Hematopoietic multipotent progenitor cell treated with erythropoietin and hydrocortisone succinate and interleukin-3 and kit ligand, for 6 days (in vitro differentiated cells): ENCODE data around the gene TRPM3.
"Not testable (repeated sequence)": the region's sequence is repeated elsewhere in the genome, so short reads cannot be mapped to it uniquely, and the experiment has no call there.

ENCODE experiments used
- DNase-seq: peaks from one replicate; pipeline ENCODE4 v3.0.0-alpha.2; 2015

TRPM3 gene

GRCh38 chr9:70988551-70988950 is 132.9 kb downstream of the TRPM3 start:
- DNase-seq: no peak

DNA sequence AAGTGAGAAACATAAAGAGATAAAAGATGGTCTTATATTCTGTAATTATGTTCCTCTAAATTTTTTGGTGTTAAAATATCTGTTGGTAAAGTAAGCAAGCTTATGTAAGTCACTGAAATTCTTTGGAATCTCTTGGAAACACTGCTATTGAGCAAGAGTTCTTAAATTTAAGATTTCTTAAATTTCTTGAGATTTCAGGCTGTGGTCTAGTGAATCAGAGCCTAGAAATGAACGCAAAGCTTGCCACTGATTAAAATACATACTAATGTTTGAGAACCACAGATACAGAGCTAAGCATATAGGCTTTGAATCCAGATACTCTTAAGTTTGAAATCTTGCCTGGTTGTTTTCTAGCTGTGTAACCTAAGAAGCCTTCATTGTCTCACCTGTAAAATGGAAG is 133.4 kb downstream of the TRPM3 start:
- no peak for DNase-seq

DNA sequence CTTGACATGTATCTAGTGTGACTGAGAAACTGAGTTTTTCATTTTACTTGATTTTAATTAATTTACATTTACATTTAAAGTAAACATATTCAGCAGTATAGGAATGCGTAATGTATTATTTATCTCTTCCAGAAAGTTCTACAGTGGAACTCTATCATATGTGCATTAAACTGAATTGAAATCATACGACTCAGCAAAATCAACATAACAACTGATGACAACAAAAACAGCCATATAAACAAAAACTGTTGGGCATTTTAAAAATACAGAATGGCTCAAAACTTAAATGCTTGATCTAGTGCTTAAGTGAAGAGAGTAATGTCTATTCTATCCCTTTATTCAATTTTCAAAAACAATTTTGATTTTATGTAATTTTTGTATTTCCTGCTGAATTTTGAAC is 134.4 kb downstream of the TRPM3 start:
- DNase-seq: no peak

- DNase-seq: no peak
These were observed 137.6 kb downstream of the TRPM3 start for GRCh38 chr9:70983723-70984295.

GRCh38 chr9:70981312-70981711 is 140.1 kb downstream of the TRPM3 start:
- DNase-seq: no peak

DNA sequence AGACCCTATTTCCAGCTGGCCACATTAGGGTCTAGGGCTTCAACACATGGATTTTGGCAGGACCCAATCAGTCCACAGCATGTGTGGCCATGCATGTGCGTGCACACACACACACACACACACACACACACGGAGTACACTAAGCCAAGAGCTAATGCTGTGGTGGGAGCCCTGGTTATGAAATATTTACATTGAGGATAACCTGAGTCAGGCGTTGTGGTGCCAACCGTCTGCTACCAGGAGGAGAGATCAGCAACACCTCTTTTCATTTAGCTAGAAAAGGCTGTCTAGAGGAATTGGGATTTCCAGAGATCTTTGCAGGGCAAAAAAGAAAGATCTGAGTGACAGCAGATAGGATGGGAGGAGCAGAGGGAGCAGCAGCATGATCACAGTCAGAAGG is 141.5 kb downstream of the TRPM3 start:
- no peak for DNase-seq

GRCh38 chr9:70978085-70978484 is 143.3 kb downstream of the TRPM3 start:
- DNase-seq: no peak

- DNase-seq: no peak
These were observed 145.6 kb downstream of the TRPM3 start for GRCh38 chr9:70975821-70976220.

DNA sequence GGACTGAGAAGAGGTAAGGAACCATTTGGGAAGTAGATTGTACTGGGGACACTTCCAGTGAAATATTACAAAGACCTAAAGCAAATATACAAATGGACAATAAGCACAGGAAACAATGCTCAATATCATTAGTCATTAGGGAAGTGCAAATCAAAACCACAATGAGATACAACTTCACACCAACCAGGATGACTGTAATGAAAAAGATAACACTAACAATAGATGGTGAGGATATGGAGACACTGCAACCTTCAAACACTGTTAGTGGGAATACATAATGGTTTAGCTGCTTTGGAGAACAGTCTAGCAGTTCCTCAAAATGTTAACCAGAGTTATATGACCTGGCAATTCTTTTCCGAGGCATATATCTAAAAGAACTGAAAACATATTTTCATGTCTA is 149.7 kb downstream of the TRPM3 start:
- peak; percentile 10 for DNase-seq

DNA sequence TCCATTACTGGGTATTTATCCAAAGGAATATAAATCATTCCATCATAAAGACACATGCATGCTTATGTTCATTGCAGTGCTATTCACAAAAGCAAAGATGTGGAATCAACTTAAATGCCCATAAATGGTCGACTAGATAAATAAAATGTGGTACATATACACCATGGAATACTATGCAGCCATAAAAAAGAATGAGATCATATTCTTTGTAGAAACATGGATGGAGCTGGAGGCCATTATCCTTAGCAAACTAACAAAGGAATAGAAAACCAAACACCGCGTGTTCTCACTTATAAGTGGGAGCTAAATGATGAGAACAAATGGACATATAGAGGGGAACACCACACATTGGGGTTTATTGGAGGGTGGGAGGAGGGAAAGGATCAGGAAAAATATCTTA is 155.0 kb downstream of the TRPM3 start:
- DNase-seq: not testable (repeated sequence)

- no peak for DNase-seq
These were observed 156.6 kb downstream of the TRPM3 start for GRCh38 chr9:70964861-70965260.

GRCh38 chr9:70963554-70963953 is 157.9 kb downstream of the TRPM3 start:
- DNase-seq: no peak

GRCh38 chr9:70962761-70963440 is 158.5 kb downstream of the TRPM3 start:
- DNase-seq: peak; percentile 11

DNA sequence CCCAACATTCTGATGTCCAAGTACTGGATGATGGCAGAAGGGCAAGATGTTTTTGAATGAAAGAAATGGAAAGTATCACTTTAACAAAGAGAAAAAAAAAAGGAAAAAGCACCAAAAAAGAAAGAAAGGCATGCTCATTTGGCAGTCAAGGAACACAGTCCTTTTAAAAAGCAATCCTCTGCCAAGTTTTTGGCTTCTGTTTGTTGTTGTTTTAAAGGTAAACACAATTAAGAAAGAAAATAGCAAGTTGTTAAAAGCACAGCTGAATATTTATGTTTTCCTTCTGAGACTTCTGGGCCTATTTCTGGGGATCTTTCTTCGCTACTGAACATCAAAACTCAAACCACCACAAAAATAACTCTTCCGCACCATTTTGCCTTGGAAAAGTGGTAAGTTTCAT is 162.1 kb downstream of the TRPM3 start:
- DNase-seq: no peak

- DNase-seq: no peak
These were observed 166.8 kb downstream of the TRPM3 start for GRCh38 chr9:70954596-70955143.

- DNase-seq: no peak
These were observed 167.3 kb downstream of the TRPM3 start for GRCh38 chr9:70954126-70954525.

- DNase-seq: no peak
These were observed 169.4 kb downstream of the TRPM3 start for GRCh38 chr9:70951749-70952727.

- no peak for DNase-seq
These were observed 171.2 kb downstream of the TRPM3 start for GRCh38 chr9:70950270-70950669.

- no peak for DNase-seq
These were observed 172.2 kb downstream of the TRPM3 start for GRCh38 chr9:70949239-70949638.

DNA sequence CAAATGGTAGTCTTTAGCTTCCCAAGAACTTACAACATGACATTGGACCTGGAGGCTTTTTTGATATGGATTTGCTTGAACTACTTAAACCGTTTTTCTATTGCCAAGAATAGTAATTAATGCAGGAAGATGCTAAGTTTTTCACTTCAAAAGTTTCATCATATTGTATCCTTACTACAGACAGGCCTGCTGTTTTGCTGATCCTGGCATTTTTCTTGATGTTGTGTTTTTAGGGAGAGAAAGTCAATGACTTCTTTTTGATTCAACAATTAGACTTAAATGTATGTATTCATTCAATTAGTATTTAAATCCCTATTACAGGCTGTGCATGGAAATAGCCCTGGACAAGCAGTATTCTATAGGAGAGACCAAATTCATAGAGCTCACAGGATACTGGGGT is 172.7 kb downstream of the TRPM3 start:
- no peak for DNase-seq

- peak; percentile 54 for DNase-seq
These were observed 173.9 kb downstream of the TRPM3 start for GRCh38 chr9:70947511-70947910.

DNA sequence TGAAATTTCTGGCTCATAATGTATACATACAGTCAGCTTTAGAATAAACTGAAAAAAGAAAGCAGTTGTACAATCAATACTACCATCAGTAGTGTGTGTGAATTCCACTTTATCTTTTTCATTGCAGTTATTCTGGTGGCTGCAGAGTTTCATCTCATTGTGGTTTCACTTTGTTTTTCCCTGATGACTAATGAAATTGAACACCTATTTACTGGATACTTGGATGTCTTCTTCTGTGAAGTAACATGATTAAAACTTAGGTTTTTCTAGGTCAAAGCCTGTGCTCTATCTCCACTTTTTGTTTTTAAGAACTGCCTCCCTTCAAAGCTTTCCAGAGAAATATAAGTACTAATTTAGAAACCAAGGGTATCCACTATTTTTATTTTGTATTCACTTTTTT is 174.3 kb downstream of the TRPM3 start:
- peak; percentile 50 for DNase-seq

- DNase-seq: no peak
These were observed 176.1 kb downstream of the TRPM3 start for GRCh38 chr9:70945301-70945700.

- no peak for DNase-seq
These were observed 180.2 kb downstream of the TRPM3 start for GRCh38 chr9:70941191-70941590.
